Activated CD4-positive, CD25-positive, alpha-beta regulatory T cell treated with anti-CD3 and anti-CD28 coated beads, Interleukin-2, amount 50 U/mL, for 16 hours (primary cell): ENCODE data around the gene HSDL2.
"Not testable (repeated sequence)": the region's sequence is repeated elsewhere in the genome, so short reads cannot be mapped to it uniquely, and the experiment has no call there.

Experiments
- DNase-seq: peaks from one replicate; pipeline ENCODE4 v3.0.0-alpha.2; 2020; ENCODE audit warnings: low read depth, low spot score

HSDL2 gene

GRCh38 chr9:112366591-112366990 is 13.3 kb upstream of the HSDL2 start:
- no peak for DNase-seq

DNA sequence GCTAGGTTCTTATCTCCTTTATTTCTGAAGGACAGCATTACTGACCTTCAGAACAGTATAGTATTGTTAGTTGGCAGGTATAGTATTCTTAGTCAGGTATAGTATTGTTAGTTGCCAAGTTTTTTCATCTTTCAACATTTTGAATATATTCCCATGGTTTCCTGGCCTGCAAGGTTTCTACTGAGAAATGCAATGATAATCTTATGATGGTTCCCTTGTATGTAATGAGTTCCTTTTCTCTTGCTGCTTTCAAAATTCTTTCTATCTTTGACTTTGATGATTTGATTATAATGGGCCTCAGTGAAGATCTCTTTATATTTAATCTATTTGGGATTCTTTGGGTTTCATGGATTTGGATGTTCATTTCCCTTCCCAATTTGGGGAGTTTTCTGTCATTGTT is 12.4 kb upstream of the HSDL2 start:
- DNase-seq, result no peak

- no peak for DNase-seq
These were observed 10.1 kb upstream of the HSDL2 start for GRCh38 chr9:112369817-112370216.

GRCh38 chr9:112371060-112371459 is 8.8 kb upstream of the HSDL2 start:
- DNase-seq, result no peak

GRCh38 chr9:112373666-112374065 is 6.2 kb upstream of the HSDL2 start:
- DNase-seq, result not testable (repeated sequence)

- not testable (repeated sequence) for DNase-seq
These were observed 5.7 kb upstream of the HSDL2 start for GRCh38 chr9:112374232-112374631.

- DNase-seq, result no peak
These were observed 4.5 kb upstream of the HSDL2 start for GRCh38 chr9:112375361-112375760.

DNA sequence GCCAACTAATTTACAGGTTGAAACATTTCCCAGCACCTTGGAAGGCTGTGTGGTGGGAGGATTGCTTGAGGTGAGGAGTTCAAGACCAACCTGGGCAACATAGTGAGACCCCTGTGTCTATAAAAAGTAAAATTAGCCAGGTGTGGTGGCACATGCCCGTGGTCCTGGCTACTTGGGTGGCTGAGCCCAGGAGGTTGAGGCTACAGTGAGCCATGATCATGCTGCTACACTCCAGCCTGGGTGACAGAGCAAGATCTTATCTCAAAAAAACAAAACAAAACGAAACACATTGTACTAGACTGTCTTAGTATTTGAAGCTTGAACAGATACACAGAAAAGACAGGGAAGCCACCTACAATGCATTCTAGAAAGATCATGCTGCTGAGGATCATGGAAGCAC is 2.8 kb upstream of the HSDL2 start:
- no peak for DNase-seq

DNA sequence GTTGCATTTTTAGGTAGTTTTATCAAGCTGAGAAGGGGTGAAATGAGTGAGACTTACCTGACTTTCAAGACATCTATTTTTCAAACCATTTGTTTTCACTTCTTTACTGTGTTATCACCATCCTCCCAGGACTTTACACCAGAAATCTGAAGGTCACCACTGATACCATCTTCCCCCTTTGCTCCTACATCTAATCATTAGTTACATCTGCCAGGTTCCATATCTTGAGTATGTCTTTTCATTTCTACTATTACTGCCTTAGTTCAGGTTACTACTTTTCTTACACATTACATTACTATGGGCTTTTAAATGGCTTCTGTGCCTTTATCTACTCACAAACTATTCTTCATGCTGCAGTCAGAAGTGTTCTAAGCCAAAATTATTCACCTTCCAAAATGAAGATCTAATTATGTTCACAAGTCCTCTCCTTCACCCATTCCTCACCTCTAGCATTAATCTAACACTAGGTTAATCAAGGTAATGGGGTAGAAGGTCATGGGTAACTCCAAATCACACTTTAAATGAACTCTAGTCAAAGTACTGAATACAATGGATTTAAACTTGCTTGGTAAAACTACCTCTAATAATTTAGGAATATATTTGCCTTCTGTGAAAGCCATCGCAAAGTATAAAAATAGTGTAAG is 2.1 kb upstream of the HSDL2 start:
- no peak for DNase-seq

GRCh38 chr9:112378328-112379176 is 1.4 kb upstream of the HSDL2 start:
- no peak for DNase-seq

GRCh38 chr9:112379177-112380101 is 469 bp upstream of the HSDL2 start:
- peak; percentile 93 for DNase-seq

- DNase-seq, result no peak
These were observed 915 bp downstream of the HSDL2 start for GRCh38 chr9:112380825-112381221.

DNA sequence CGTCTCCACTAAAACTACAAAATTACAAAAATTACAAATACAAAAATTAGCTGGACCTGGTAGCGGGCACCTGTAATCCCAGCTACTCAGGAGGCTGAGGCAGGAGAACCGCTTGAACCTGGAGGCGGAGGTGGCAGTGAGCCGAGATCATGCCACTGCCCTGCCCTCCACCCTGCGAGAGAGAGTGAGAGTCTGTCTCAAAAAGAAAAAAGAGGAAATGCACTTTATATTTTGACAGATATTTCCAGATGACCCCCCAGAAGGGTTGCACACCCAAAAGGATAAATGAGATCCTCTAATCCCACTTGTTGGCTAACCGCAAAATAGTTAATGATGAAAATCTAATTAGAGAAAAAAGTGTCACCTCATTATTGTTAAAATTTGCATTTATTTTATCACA is 2.2 kb downstream of the HSDL2 start:
- DNase-seq, result no peak

DNA sequence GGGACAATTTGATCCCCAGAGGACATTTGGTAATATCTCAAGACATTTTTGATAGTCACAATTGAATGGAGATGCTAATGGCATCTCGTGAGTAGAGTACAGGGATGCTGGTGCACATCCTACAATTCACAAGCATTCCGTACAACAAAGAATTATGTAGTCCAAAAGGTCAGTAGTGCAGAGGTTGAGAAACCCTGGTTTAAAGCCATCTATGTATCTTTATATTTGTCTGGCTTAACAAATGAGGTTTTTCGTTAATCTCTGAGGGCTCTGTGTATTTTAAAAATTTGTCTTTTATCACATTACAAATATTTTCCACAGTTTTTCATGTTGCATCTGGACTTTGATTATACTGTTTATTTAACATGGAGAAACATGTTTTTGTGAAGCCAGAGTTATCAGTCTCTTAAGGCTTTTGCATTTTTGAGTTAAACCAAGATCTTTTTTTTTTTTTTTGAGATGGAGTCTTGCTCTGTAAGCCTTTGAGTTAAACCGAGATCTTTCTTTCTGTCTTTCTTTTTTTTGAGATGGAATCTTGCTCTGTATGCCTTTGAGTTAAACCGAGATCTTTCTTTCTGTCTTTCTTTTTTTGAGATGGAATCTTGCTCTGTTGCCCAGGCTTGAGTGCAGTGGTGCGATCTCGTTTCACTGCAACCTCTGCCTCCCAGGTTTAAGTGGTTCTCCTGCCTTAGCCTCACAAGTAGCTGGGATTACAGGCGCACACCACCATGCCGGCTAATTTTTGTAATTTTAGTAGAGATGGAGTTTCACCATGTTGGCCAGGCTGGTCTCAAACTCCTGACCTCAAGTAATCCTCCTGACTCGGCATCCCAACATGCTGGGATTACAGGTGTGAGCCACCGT is 2.8 kb downstream of the HSDL2 start:
- no peak for DNase-seq

DNA sequence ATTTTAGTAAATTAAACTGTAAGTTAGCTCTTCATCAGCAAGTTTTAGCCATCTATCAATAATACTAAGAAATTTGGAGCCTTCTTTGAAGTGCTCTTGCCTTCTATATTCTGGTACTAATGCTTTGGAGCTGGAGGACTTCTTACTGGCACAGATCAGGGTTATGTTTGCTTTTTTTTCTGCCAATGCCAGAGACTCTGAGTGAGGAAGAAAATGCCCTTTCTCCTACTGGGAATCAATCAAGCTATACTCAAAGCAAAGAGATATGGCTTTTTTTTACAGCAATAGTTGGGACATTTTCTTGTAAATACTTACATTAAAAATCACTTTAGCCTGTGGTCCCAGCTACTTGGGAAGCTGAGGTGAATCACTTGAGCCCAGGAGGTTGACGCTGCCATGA is 4.3 kb downstream of the HSDL2 start:
- DNase-seq, result no peak

DNA sequence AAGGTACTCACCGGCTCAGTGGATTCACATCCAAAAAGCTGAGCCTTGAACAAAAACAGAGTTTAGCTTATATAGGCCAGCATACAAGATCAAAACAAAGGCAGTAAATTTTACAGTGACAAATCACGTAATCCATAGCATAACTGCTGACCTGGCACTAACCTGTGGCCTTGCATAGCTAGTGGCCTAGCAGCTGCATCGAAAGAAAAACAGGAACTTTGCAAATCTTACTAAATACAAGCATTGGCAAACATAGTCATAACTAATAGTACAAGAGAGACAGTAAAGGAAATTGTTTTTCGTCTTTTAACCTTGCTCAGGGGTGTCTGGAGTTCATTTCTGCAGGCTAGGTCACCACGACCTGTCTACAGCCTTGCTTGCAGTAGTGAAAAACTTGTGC is 4.8 kb downstream of the HSDL2 start:
- DNase-seq, result no peak

DNA sequence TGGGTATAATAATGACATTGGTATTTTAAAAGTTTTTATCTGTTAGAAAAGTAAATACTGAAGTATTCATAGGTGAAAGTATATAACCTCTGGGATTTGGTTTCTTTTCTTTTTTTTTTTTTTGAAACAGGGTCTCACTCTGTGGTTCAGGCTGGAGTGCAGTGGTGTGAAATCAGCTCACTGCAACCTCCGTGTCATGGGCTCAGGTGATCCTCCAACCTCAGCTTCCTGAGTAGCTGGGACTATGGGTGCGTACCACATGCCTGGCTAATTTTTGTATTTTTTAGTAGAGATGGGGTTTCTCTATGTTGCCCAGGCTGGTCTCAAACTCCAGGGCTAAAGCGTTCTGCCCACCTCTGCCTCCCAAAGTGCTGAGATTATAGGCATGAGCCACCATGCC is 7.2 kb downstream of the HSDL2 start:
- DNase-seq, result no peak

- DNase-seq, result not testable (repeated sequence)
These were observed 10.0 kb downstream of the HSDL2 start for GRCh38 chr9:112389897-112390296.

DNA sequence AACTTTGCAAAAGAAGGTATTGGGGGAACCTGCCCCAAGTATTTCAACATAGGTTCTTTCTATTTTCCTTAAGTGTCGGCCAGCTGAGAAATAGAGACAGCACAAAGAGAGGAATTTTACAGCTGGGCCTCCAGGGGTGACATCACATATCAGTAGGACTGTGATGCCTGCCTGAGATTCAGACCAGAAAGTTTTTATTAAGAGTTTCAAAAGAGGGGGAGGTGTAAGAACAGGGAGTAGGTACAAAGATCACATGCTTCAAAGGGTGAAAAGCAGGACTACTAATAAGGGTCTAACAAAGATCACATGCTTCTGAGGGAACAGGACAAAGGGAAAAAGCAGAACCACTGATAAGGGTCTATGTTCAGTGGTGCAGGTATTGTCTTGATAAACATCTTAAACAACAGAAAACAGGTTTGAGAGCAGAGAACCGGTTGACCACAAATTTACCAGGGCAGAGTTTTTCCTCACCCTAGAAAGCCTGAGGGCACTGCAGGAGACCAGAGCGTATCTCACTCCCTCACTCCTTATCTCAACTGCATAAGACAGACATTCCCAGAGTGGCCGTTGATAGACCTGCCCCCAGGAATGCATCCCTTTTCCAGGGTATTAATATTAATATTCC is 12.1 kb downstream of the HSDL2 start:
- not testable (repeated sequence) for DNase-seq

- not testable (repeated sequence) for DNase-seq
These were observed 13.2 kb downstream of the HSDL2 start for GRCh38 chr9:112393146-112393545.

GRCh38 chr9:112396416-112396815 is 16.5 kb downstream of the HSDL2 start:
- no peak for DNase-seq
